GM20000 (cell line): ENCODE results near the gene ELMO1.

Source experiments
- DNase-seq: peaks from one replicate; pipeline ENCODE4 v3.0.0; 2012; ENCODE audit warnings: low spot score
- TF ChIP-seq, protein P1 (sequence below): IDR thresholded peaks from 2 replicates; pipeline ENCODE4 v1.5.1; 2012; ENCODE audit warnings: mild to moderate bottlenecking, control low read depth; ENCODE audit errors: extremely low read depth, missing control alignments

ELMO1 gene

GRCh38 chr7:37416378-37417106 lies 32.1 kb downstream of the ELMO1 start:
- TF ChIP-seq, protein P1, sequence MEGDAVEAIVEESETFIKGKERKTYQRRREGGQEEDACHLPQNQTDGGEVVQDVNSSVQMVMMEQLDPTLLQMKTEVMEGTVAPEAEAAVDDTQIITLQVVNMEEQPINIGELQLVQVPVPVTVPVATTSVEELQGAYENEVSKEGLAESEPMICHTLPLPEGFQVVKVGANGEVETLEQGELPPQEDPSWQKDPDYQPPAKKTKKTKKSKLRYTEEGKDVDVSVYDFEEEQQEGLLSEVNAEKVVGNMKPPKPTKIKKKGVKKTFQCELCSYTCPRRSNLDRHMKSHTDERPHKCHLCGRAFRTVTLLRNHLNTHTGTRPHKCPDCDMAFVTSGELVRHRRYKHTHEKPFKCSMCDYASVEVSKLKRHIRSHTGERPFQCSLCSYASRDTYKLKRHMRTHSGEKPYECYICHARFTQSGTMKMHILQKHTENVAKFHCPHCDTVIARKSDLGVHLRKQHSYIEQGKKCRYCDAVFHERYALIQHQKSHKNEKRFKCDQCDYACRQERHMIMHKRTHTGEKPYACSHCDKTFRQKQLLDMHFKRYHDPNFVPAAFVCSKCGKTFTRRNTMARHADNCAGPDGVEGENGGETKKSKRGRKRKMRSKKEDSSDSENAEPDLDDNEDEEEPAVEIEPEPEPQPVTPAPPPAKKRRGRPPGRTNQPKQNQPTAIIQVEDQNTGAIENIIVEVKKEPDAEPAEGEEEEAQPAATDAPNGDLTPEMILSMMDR, result no peak
- no peak for DNase-seq

GRCh38 chr7:37415629-37416028 lies 33.0 kb downstream of the ELMO1 start:
- TF ChIP-seq, protein P1, result no peak
- DNase-seq, result no peak

DNA sequence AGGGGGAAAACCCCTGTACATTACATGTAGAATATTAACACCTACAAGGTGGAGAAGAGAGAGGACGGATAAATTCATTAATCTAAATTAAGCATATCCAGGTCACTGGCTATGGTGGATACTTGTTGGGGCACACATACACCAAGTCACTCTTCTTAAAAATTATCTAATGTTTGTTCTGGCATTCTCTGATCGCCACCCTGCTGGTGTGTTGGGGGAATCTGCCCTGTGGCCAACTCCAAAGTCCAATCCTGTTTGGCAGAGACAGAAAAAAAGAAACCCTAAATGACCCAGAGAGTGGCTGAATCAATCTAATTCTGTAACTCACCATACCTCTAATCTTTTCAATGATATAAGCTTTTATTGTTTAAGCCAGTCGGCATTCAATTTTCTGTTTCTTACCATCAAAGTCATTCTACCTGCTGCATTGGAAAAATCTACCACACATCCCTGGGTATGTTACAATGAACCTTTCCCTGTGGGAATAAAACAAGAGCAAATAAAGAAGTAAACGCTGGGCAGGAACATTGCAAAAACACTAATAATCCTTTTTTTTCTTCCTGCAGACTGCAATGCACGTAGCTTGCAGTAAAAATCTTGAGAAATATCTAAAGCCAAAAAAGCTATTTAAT lies 34.2 kb downstream of the ELMO1 start:
- TF ChIP-seq, protein P1, result no peak
- no peak for DNase-seq

GRCh38 chr7:37411444-37412034 lies 37.1 kb downstream of the ELMO1 start:
- no peak for DNase-seq
- TF ChIP-seq, protein P1, result no peak

DNA sequence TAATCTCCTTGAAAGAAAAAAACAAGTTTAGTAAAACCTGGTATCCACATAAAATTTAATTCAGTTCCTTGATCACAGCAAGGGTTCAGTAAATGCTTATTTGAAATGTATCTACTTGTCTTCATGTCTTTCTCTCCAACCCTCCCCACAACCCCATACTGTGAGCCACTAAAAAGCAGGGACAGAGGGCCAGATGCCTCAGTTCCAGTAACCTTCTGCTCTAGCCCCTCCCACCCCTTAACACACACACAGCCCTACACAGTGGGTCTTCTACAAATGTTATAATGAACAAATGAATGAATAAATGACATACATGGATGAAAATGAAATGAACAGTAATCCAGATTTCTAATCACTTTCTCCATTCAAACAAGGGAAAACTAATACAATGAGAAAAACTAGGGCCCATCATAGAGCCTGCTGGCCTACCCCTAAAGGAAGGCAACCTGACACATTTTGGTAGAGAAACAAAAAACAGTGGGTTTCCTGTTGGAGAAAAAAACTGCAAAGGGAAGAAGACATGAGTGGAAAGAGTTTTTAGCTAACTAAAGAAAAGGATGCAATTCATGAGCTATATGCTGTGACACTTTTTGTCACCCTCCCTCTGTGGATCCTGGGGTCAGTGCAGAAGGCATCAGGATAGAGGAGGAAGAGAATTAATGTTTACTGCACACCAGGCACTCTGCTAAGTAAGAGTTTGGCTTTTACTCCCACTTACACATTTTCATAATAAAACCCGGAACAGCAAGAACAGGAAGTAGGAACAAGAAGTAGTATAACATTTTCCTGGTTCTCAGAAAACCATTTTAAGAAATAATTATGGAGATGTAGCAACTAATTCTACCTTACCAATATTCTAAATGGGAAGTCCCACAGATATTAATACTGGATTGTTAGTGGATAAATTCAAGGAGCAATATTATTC lies 38.1 kb downstream of the ELMO1 start:
- TF ChIP-seq, protein P1, result no peak
- DNase-seq, result no peak

GRCh38 chr7:37409461-37409860 lies 39.2 kb downstream of the ELMO1 start:
- no peak for DNase-seq
- TF ChIP-seq, protein P1, result no peak
